Trophoblast cell (in vitro differentiated cells and primary cell): ENCODE results near the gene MSH3.

ENCODE experiments used
- DNase-seq, 2 donors: peaks; one replicate each; pipeline ENCODE4 v3.0.0-alpha.2; 2016
- H2AFZ ChIP-seq: 2 replicates; pipeline ENCODE4 v1.6.1; 2013; ENCODE audit warnings: low read length, moderate library complexity, mild to moderate bottlenecking; ENCODE audit not compliant: insufficient read depth, poor library complexity
- H2AK5ac ChIP-seq: 2 replicates; pipeline ENCODE4 v1.6.1; 2013; ENCODE audit warnings: mild to moderate bottlenecking, low read length
- H2BK120ac ChIP-seq: 2 replicates; pipeline ENCODE4 v1.6.1; 2013; ENCODE audit warnings: low read length, mild to moderate bottlenecking, moderate library complexity; ENCODE audit not compliant: insufficient read depth, poor library complexity
- H2BK12ac ChIP-seq: 2 replicates; pipeline ENCODE4 v1.6.1; 2013; ENCODE audit warnings: mild to moderate bottlenecking, low read length, moderate library complexity
- H2BK5ac ChIP-seq: 2 replicates; pipeline ENCODE4 v1.6.1; 2013; ENCODE audit warnings: low read length, low read depth, moderate library complexity, mild to moderate bottlenecking; ENCODE audit not compliant: poor library complexity
- H3K14ac ChIP-seq: 2 replicates; pipeline ENCODE4 v1.6.1; 2013; ENCODE audit warnings: mild to moderate bottlenecking, low read length
- H3K18ac ChIP-seq: 2 replicates; pipeline ENCODE4 v1.6.1; 2013; ENCODE audit warnings: mild to moderate bottlenecking, low read length
- H3K23ac ChIP-seq: 2 replicates; pipeline ENCODE4 v1.6.1; 2013; ENCODE audit warnings: low read length
- H3K27ac ChIP-seq: 2 replicates; pipeline ENCODE4 v1.5.1; 2013; ENCODE audit warnings: low read depth, mild to moderate bottlenecking, inconsistent platforms, low read length, moderate library complexity
- H3K27me3 ChIP-seq: 2 replicates; pipeline ENCODE4 v1.6.1; 2013; ENCODE audit warnings: inconsistent platforms, mild to moderate bottlenecking, low read length, moderate library complexity; ENCODE audit not compliant: insufficient read depth
- H3K36me3 ChIP-seq, 2 experiments: 1 replicate in 1 of 2; 2 replicates in 1 of 2; pipeline ENCODE4 v1.6.1; 2013; ENCODE audit warnings: low read length in 2 of 2, mild to moderate bottlenecking in 2 of 2, moderate library complexity in 1 of 2; ENCODE audit not compliant: insufficient read depth in 2 of 2, control insufficient read depth in 1 of 2
- H3K4ac ChIP-seq: 2 replicates; pipeline ENCODE4 v1.6.1; 2013; ENCODE audit warnings: low read depth, mild to moderate bottlenecking, low read length, moderate library complexity
- H3K4me1 ChIP-seq, 2 experiments: 1 replicate in 1 of 2; 2 replicates in 1 of 2; pipeline ENCODE4 v1.6.1; 2013; ENCODE audit warnings: low read length in 2 of 2, mild to moderate bottlenecking in 2 of 2, moderate library complexity in 1 of 2; ENCODE audit not compliant: insufficient read depth in 2 of 2, control insufficient read depth in 1 of 2
- H3K4me2 ChIP-seq: 2 replicates; pipeline ENCODE4 v1.6.1; 2013; ENCODE audit warnings: inconsistent platforms, mild to moderate bottlenecking, low read length, moderate library complexity
- H3K4me3 ChIP-seq: 2 replicates; pipeline ENCODE4 v1.5.1; 2013; ENCODE audit warnings: mild to moderate bottlenecking, low read depth, low read length, inconsistent platforms
- H3K79me1 ChIP-seq: one replicate; pipeline ENCODE4 v1.6.1; 2013; ENCODE audit warnings: low read length
- H3K79me2 ChIP-seq: 2 replicates; pipeline ENCODE4 v1.6.1; 2013; ENCODE audit warnings: low read length, mild to moderate bottlenecking; ENCODE audit not compliant: control insufficient read depth, insufficient read depth, poor library complexity
- H3K9ac ChIP-seq: 2 replicates; pipeline ENCODE4 v1.6.1; 2013; ENCODE audit warnings: mild to moderate bottlenecking, low read length
- H3K9me3 ChIP-seq: 2 replicates; pipeline ENCODE4 v1.6.1; 2013; ENCODE audit warnings: low read depth, mild to moderate bottlenecking, control low read depth, inconsistent platforms, low read length; ENCODE audit not compliant: insufficient read depth
- H4K12ac ChIP-seq: 2 replicates; pipeline ENCODE4 v1.6.1; 2013; ENCODE audit warnings: low read depth, mild to moderate bottlenecking, low read length, moderate library complexity
- H4K8ac ChIP-seq: 2 replicates; pipeline ENCODE4 v1.6.1; 2013; ENCODE audit warnings: low read depth, mild to moderate bottlenecking, low read length, moderate library complexity
- H4K91ac ChIP-seq: one replicate; pipeline ENCODE4 v1.6.1; 2013; ENCODE audit warnings: low read depth, mild to moderate bottlenecking, low read length, moderate library complexity
- WGBS: extraction: QIAGEN DNeasy Blood & Tissue Kit; methylation state at CpG from one replicate; pipeline ENCODE4 v1.1.7; 2013; ENCODE audit warnings: missing lambda C conversion rate; ENCODE audit not compliant: insufficient read length, insufficient coverage; ENCODE audit errors: extremely low coverage; 5-methylcytosine and 5-hydroxymethylcytosine counted together

Gene MSH3

GRCh38 chr5:80825786-80826460 is 171.5 kb downstream of the MSH3 start:
- H3K4me1 ChIP-seq: no peaks in the 10 kb centered on the region
- H3K4me3 ChIP-seq: no peak overlapping the region
- H3K36me3 ChIP-seq: peaks cover 3 to 4% of the 10 kb centered on the region in 2 experiments
- no peak overlapping the region for H2BK12ac ChIP-seq
- H3K79me2 ChIP-seq: no peaks in the 10 kb centered on the region
- H3K4ac ChIP-seq: no peak overlapping the region
- no peak overlapping the region for H3K14ac ChIP-seq
- WGBS: no CpG with 5 or more reads among the region's 2 CpGs
- H4K8ac ChIP-seq: no peak overlapping the region
- H3K27ac ChIP-seq: no peak overlapping the region
- H3K23ac ChIP-seq: no peak overlapping the region
- DNase-seq: no peak
- H3K79me1 ChIP-seq: no peaks in the 10 kb centered on the region
- no peaks in the 10 kb centered on the region for H3K27me3 ChIP-seq
- H4K12ac ChIP-seq: no peak overlapping the region
- H3K4me2 ChIP-seq: no peak overlapping the region
- no peak overlapping the region for H3K9ac ChIP-seq
- H2AK5ac ChIP-seq: no peak overlapping the region
- H4K91ac ChIP-seq: no peak overlapping the region
- H3K18ac ChIP-seq: no peak overlapping the region
- H2BK120ac ChIP-seq: no peak overlapping the region
- no peak overlapping the region for H2AFZ ChIP-seq
- no peak overlapping the region for H2BK5ac ChIP-seq
- peaks cover 6% of the 10 kb centered on the region for H3K9me3 ChIP-seq

- Histone ChIP-seq H3K4ac (no peak overlapping the region), H2BK12ac (no peak overlapping the region), H2AK5ac (no peak overlapping the region), H3K14ac (no peak overlapping the region), H3K9ac (no peak overlapping the region), H2AFZ (no peak overlapping the region), H2BK120ac (no peak overlapping the region), H3K79me1 (peaks cover 5% of the 10 kb centered on the region), H3K27ac (peak overlapping the region; percentile 69), H4K8ac (no peak overlapping the region), H3K27me3 (no peaks in the 10 kb centered on the region), H4K12ac (no peak overlapping the region), H3K9me3 (no peaks in the 10 kb centered on the region), H3K4me3 (no peak overlapping the region), H3K4me1 (no peaks in the 10 kb centered on the region), H3K79me2 (no peaks in the 10 kb centered on the region), H3K4me2 (no peak overlapping the region), H3K36me3 (no peaks in the 10 kb centered on the region), H3K23ac (no peak overlapping the region), H3K18ac (no peak overlapping the region), H4K91ac (no peak overlapping the region), H2BK5ac (no peak overlapping the region)
- DNase-seq: no peak
Measured at GRCh38 chr5:80834710-80835109, 180.3 kb downstream of the MSH3 start.

GRCh38 chr5:80835128-80835527 is 180.7 kb downstream of the MSH3 start:
- no peak overlapping the region for H3K9ac ChIP-seq
- H3K14ac ChIP-seq: no peak overlapping the region
- H3K27ac ChIP-seq: peak overlapping the region; percentile 69
- no peak overlapping the region for H3K4me3 ChIP-seq
- no peak overlapping the region for H2BK5ac ChIP-seq
- no peaks in the 10 kb centered on the region for H3K27me3 ChIP-seq
- WGBS: no CpG with 5 or more reads among the region's 4 CpGs
- no peak overlapping the region for H3K18ac ChIP-seq
- H2AK5ac ChIP-seq: no peak overlapping the region
- no peak overlapping the region for H4K12ac ChIP-seq
- no peak overlapping the region for H2BK120ac ChIP-seq
- peaks cover 5% of the 10 kb centered on the region for H3K79me1 ChIP-seq
- H3K4ac ChIP-seq: no peak overlapping the region
- H3K36me3 ChIP-seq: no peaks in the 10 kb centered on the region
- no peak overlapping the region for H2AFZ ChIP-seq
- no peak overlapping the region for H4K8ac ChIP-seq
- H3K79me2 ChIP-seq: no peaks in the 10 kb centered on the region
- H3K23ac ChIP-seq: no peak overlapping the region
- no peak overlapping the region for H4K91ac ChIP-seq
- H2BK12ac ChIP-seq: no peak overlapping the region
- H3K4me1 ChIP-seq: no peaks in the 10 kb centered on the region
- H3K9me3 ChIP-seq: no peaks in the 10 kb centered on the region
- peak; percentile 43 to 86 for DNase-seq
- no peak overlapping the region for H3K4me2 ChIP-seq

- Histone ChIP-seq H2BK5ac (peak overlapping the region; percentile 9), H2BK12ac (peak overlapping the region; percentile 50), H3K79me2 (no peaks in the 10 kb centered on the region), H3K4me2 (no peak overlapping the region), H3K4me1 (no peaks in the 10 kb centered on the region), H2AFZ (no peak overlapping the region), H3K18ac (no peak overlapping the region), H4K91ac (peak overlapping the region; percentile 24), H3K27me3 (no peaks in the 10 kb centered on the region), H3K4me3 (no peak overlapping the region), H3K36me3 (no peaks in the 10 kb centered on the region), H3K14ac (peak overlapping the region; percentile 30), H3K27ac (no peak overlapping the region), H3K23ac (no peak overlapping the region), H3K9ac (no peak overlapping the region), H2AK5ac (no peak overlapping the region), H3K79me1 (peaks cover 5% of the 10 kb centered on the region), H2BK120ac (no peak overlapping the region), H4K12ac (no peak overlapping the region), H4K8ac (no peak overlapping the region), H3K4ac (no peak overlapping the region), H3K9me3 (no peaks in the 10 kb centered on the region)
- no peak for DNase-seq
Measured at GRCh38 chr5:80837679-80838078, 183.2 kb downstream of the MSH3 start.
